Hepatocyte (in vitro differentiated cells): ENCODE data around the gene CASQ1. TPM values are rescaled to one million over a fixed set of nuclear protein-coding genes. Genes with fewer than 3 reads are reported as not detected.

Experiments used
- DNase-seq: peaks from one replicate; pipeline ENCODE4 v3.0.0-alpha.2; 2016; ENCODE audit warnings: low spot score
- H2AFZ ChIP-seq: fragments of 200-600 bp; sonication (generic); 2 replicates; pipeline ENCODE4 v1.6.0; 2016; ENCODE audit warnings: antibody characterized with exemption, mild to moderate bottlenecking
- H3K27ac ChIP-seq: fragments of 200-600 bp; sonication (generic); 2 replicates; pipeline ENCODE4 v1.5.1; 2016; ENCODE audit warnings: mild to moderate bottlenecking
- H3K27me3 ChIP-seq: fragments of 200-600 bp; sonication (generic); 2 replicates; pipeline ENCODE4 v1.6.1; 2016
- H3K36me3 ChIP-seq: fragments of 200-600 bp; sonication (generic); replicated peaks from 2 replicates; pipeline ENCODE4 v1.5.1; 2016; ENCODE audit warnings: low read depth; ENCODE audit not compliant: insufficient read depth
- H3K4me1 ChIP-seq: fragments of 200-600 bp; sonication (generic); 2 replicates; pipeline ENCODE4 v1.5.1; 2016; ENCODE audit warnings: mild to moderate bottlenecking, moderate library complexity; ENCODE audit not compliant: insufficient read depth
- H3K4me2 ChIP-seq: fragments of 200-600 bp; sonication (generic); 2 replicates; pipeline ENCODE4 v1.6.0; 2016
- H3K4me3 ChIP-seq: fragments of 200-600 bp; sonication (generic); 2 replicates; pipeline ENCODE4 v1.5.1; 2016; ENCODE audit warnings: mild to moderate bottlenecking
- H3K79me2 ChIP-seq: fragments of 200-600 bp; sonication (generic); 2 replicates; pipeline ENCODE4 v1.6.0; 2017; ENCODE audit warnings: mild to moderate bottlenecking
- H3K9me2 ChIP-seq: fragments of 200-600 bp; sonication (generic); replicated peaks from 2 replicates; pipeline ENCODE4 v1.6.0; 2017; ENCODE audit warnings: mild to moderate bottlenecking; ENCODE audit not compliant: insufficient read depth
- H3K9me3 ChIP-seq: fragments of 200-600 bp; sonication (generic); 2 replicates; pipeline ENCODE4 v1.5.1; 2016; ENCODE audit warnings: low read depth, mild to moderate bottlenecking
- H4K20me1 ChIP-seq: fragments of 200-600 bp; sonication (generic); 2 replicates; pipeline ENCODE4 v1.6.0; 2016; ENCODE audit warnings: mild to moderate bottlenecking; ENCODE audit not compliant: insufficient read depth, poor library complexity, severe bottlenecking
- CTCF ChIP-seq: fragments of 200-600 bp; sonication (generic); IDR thresholded peaks from 2 replicates; pipeline ENCODE4 v1.5.1; 2016; ENCODE audit warnings: antibody characterized with exemption, mild to moderate bottlenecking; ENCODE audit not compliant: poor library complexity
- EZH2 ChIP-seq: fragments of 200-600 bp; sonication (generic); IDR thresholded peaks from 2 replicates; pipeline ENCODE4 v1.6.1; 2016; ENCODE audit warnings: antibody characterized with exemption, mild to moderate bottlenecking, borderline replicate concordance
- EZH2phosphoT487 ChIP-seq: fragments of 200-600 bp; sonication (generic); IDR thresholded peaks from one replicate; pipeline ENCODE4 v1.6.1; 2018; ENCODE audit warnings: antibody characterized with exemption, mild to moderate bottlenecking, low read depth, moderate library complexity; ENCODE audit not compliant: unreplicated experiment, severe bottlenecking
- WGBS: methylation state at CpG from one replicate; pipeline ENCODE4 v1.1.6; 2016; ENCODE audit warnings: low lambda C conversion rate; ENCODE audit errors: missing lambda C conversion rate; 5-methylcytosine and 5-hydroxymethylcytosine counted together
- polyA plus RNA-seq: library from polyadenylated mRNA; unstranded; fragments of >200 nt; fragmentation: Nextera tagmentation; extraction: Ambion mirVana; gene quantifications from 2 replicates; pipeline ENCODE4 v1.2.1, GENCODE V29; 2016
- total RNA-seq: library from RNA; depleted of rRNA; stranded (reverse); fragments of >200 nt; gene quantifications from 2 replicates; pipeline ENCODE4 v1.2.3, GENCODE V29; 2014

CASQ1 gene
- total and polyA plus RNA-seq, 2 experiments from 2014 or later = 0.51 TPM; not detected in 1

DNA sequence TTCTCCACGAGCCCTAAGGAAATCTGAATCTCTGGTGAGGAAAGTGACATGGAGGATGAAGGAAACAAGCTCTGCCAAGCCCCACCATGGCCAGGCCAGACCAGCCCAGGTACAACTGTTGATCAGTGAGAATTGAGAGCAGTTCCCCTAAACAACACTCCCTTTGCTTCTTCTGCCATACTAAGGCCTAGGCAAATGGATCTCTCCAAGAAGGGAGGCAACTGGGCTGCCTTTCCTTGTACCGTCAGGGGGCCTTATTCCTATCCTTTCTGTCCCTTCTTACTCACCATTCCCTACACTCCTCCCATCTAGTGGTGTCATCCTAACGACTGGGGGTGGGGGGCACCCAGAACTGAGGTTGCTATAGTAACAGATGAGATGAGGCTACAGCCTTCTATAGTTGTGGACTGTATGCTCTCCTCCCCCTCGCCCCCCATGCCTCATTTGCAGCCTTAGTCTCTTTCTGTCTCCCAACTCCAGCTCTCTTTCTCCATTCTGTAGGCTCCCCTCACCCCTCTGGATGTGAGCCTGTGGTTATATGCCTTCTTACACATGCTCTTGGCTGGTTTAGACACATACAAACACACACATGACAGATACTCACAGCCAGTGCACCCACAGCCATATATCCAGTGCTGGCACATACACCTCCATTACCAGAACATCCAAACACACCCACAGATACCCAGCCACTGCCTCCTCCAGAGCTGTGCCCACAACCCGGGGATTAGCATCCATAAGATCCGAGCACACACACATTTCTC is 18.4 kb downstream of the CASQ1 start:
- Histone ChIP-seq H3K4me1 (peaks cover 21% of the 10 kb centered on the region), H3K36me3 (no peaks in the 10 kb centered on the region), H3K79me2 (peaks cover 17% of the 10 kb centered on the region), H3K27me3 (no peaks in the 10 kb centered on the region), H4K20me1 (peaks cover 8% of the 10 kb centered on the region), H3K4me3 (no peak overlapping the region), H2AFZ (no peak overlapping the region), H3K9me3 (no peaks in the 10 kb centered on the region), H3K27ac (no peak overlapping the region), H3K4me2 (no peak overlapping the region), H3K9me2 (no peaks in the 10 kb centered on the region)
- TF ChIP-seq EZH2 (no peak), CTCF (no peak), EZH2phosphoT487 (no peak)
- 70% methylated on average over 6 of the region's 6 CpGs for WGBS
- no peak for DNase-seq

DNA sequence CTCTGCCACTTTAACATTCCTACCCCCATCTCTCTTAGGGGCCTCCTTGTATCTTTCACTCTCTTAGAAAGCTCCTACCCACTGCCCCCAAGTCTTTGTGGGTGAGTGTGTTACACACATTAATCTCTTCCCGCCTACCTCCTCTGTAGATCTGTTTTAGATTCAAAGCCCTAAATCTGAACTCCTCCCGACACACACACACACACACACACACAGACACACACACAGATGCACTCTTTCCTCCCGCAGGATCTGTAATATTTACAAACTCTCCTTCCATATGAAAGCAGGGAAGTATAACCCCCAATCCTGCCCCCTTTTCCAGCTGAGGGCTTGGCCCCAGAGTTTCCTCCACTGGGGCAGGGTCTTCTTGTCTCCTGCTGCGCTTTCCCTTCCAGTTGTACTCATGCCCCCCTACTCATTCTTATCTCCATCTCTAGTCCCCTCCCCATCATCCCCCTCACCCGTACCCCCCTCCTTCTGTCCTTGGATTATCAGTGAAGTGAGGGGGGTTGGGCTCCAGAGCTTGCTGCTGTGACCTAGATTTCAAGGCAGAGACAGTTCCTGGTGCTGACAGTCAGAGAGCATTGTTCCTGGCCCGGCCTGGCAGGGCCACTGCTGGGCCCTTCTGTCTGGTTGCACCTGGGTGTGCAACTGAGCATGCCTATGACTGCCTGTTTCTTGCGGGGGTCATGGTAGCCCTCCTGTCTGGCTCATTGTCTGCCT is 19.1 kb downstream of the CASQ1 start:
- no peaks in the 10 kb centered on the region for H3K27me3 ChIP-seq
- H4K20me1 ChIP-seq = peaks cover 8% of the 10 kb centered on the region
- H2AFZ ChIP-seq = no peak overlapping the region
- peak overlapping the region; percentile 33 for H3K4me2 ChIP-seq
- no peaks in the 10 kb centered on the region for H3K36me3 ChIP-seq
- TF ChIP-seq EZH2phosphoT487 (no peak), CTCF (no peak), EZH2 (no peak)
- no peaks in the 10 kb centered on the region for H3K9me2 ChIP-seq
- no peak for DNase-seq
- H3K79me2 ChIP-seq = peaks cover 17% of the 10 kb centered on the region
- WGBS = 47% methylated on average over 5 of the region's 7 CpGs
- H3K4me1 ChIP-seq = peaks cover 21% of the 10 kb centered on the region
- no peak overlapping the region for H3K27ac ChIP-seq
- no peak overlapping the region for H3K4me3 ChIP-seq
- H3K9me3 ChIP-seq = no peaks in the 10 kb centered on the region

DNA sequence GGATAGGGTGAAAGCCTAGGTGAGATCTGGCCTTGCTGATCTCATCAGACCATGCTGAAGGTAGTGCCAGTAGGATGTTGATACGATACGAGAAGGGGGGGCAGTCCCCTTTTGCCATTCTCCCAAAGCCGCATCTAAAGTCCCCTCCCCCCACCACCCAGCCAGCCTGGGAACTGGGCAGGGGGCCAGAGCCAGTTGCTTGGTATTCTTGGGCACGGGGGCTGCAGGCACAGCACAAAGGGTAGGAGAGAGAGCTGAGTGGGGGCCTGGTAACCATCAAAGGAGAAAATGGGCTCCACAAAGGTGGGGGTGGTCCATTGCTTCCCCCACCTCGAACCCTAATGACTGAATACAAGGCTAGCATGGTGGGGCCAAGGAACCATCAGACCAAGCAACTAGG is 20.2 kb downstream of the CASQ1 start:
- TF ChIP-seq EZH2phosphoT487 = no peak
- no peak for TF ChIP-seq CTCF
- no peak for TF ChIP-seq EZH2
- no peak for DNase-seq
- H3K4me3 ChIP-seq = no peak overlapping the region
- WGBS = 70% methylated on average over 5 of the region's 5 CpGs
- peaks cover 17% of the 10 kb centered on the region for H3K79me2 ChIP-seq
- H3K27me3 ChIP-seq = no peaks in the 10 kb centered on the region
- no peak overlapping the region for H2AFZ ChIP-seq
- H3K36me3 ChIP-seq = no peaks in the 10 kb centered on the region
- no peak overlapping the region for H3K4me2 ChIP-seq
- H3K4me1 ChIP-seq = peaks cover 16% of the 10 kb centered on the region
- H4K20me1 ChIP-seq = peaks cover 8% of the 10 kb centered on the region
- no peak overlapping the region for H3K27ac ChIP-seq
- H3K9me2 ChIP-seq = no peaks in the 10 kb centered on the region
- H3K9me3 ChIP-seq = no peaks in the 10 kb centered on the region
